SK-N-SH (cell line): ENCODE measurements around the gene IKZF4. TPM values are rescaled to one million over a fixed set of nuclear protein-coding genes. Genes with fewer than 3 reads are reported as not detected.

ENCODE experiments used
- CTCF ChIA-PET: fragments of 300-600, 350-600 bp; formaldehyde crosslinking; extraction: SDS; loops from one replicate; lab custom pipeline; 2021; lab: Yijun Ruan, JAX
- POLR2A ChIA-PET: fragments of 350-600 bp; sonication (Branson Sonifier 250); formaldehyde crosslinking; extraction: SDS; loops from one replicate; lab custom pipeline; 2020; ENCODE audit warnings: antibody characterized with exemption, inconsistent platforms; lab: Yijun Ruan, JAX
- DNase-seq: peaks from one replicate; pipeline ENCODE4 v3.0.0; 2012
- H2AFZ ChIP-seq: fragments of 200-600 bp; sonication (generic); 2 replicates; pipeline ENCODE4 v1.8.1; 2016; ENCODE audit warnings: antibody characterized with exemption, mild to moderate bottlenecking, low read depth
- H3F3A ChIP-seq: fragments of 200-600 bp; sonication (generic); replicated peaks from 2 replicates; pipeline ENCODE3; 2016; ENCODE audit warnings: antibody characterized with exemption, mild to moderate bottlenecking; ENCODE audit not compliant: insufficient read depth
- H3K27ac ChIP-seq, 2 experiments: fragments of 200-500 bp in 1 of 2; fragments of 200-600 bp in 1 of 2; sonication (Bioruptor generic) in 1 of 2; sonication (generic), shearing (Covaris generic) in 1 of 2; 2 replicates each; pipeline versions ENCODE4 v1.5.1 to v1.6.1; 2014 to 2016; ENCODE audit warnings: low read depth in 2 of 2, inconsistent platforms in 1 of 2, low read length in 1 of 2, mild to moderate bottlenecking in 1 of 2, mixed read lengths in 1 of 2
- H3K27me3 ChIP-seq: fragments of 200-600 bp; sonication (generic), shearing (Covaris generic); 2 replicates; pipeline ENCODE4 v1.6.1; 2016; ENCODE audit warnings: mixed run types; ENCODE audit not compliant: insufficient read depth
- H3K36me3 ChIP-seq, 2 experiments: fragments of 200-500 bp in 1 of 2; fragments of 200-600 bp in 1 of 2; sonication (Bioruptor generic) in 1 of 2; sonication (generic) in 1 of 2; replicated peaks in 1 of 2; 2 replicates each; pipeline versions ENCODE3 to v1.5.1; 2014 to 2016; ENCODE audit warnings: low read length in 1 of 2, mild to moderate bottlenecking in 1 of 2; ENCODE audit not compliant: insufficient read depth in 2 of 2, control insufficient read depth in 1 of 2
- H3K4me1 ChIP-seq, 2 experiments: fragments of 200-500 bp in 1 of 2; fragments of 200-600 bp in 1 of 2; sonication (Bioruptor generic) in 1 of 2; sonication (generic), shearing (Covaris generic) in 1 of 2; 2 replicates each; pipeline versions ENCODE4 v1.5.1 to v1.6.1; 2014 to 2016; ENCODE audit warnings: low read depth in 1 of 2, low read length in 1 of 2, mixed run types in 1 of 2; ENCODE audit not compliant: insufficient read depth in 2 of 2, control insufficient read depth in 1 of 2
- H3K4me2 ChIP-seq: fragments of 200-600 bp; sonication (generic), shearing (Covaris generic); 2 replicates; pipeline ENCODE4 v1.6.1; 2017; ENCODE audit warnings: mixed run types
- H3K4me3 ChIP-seq, 2 experiments: fragments of 200-500 bp in 1 of 2; fragments of 200-600 bp in 1 of 2; sonication (Bioruptor generic) in 1 of 2; sonication (generic), shearing (Covaris generic) in 1 of 2; 2 replicates each; pipeline versions ENCODE4 v1.5.1 to v1.8.1; 2014 to 2016; ENCODE audit warnings: low read depth in 2 of 2, inconsistent platforms in 1 of 2, low read length in 1 of 2, mild to moderate bottlenecking in 1 of 2, mixed read lengths in 1 of 2, moderate library complexity in 1 of 2
- H3K79me2 ChIP-seq: fragments of 200-600 bp; sonication (generic); 2 replicates; pipeline ENCODE4 v1.8.1; 2017; ENCODE audit warnings: mild to moderate bottlenecking; ENCODE audit not compliant: insufficient read depth
- H3K9ac ChIP-seq: fragments of 200-600 bp; sonication (generic); 2 replicates; pipeline ENCODE4 v1.6.1; 2017; ENCODE audit warnings: mixed run types
- H3K9me2 ChIP-seq: fragments of 200-600 bp; sonication (generic); 2 replicates; pipeline ENCODE4 v1.6.1; 2017; ENCODE audit warnings: mixed run types
- H3K9me3 ChIP-seq: fragments of 200-600 bp; sonication (generic); 2 replicates; pipeline ENCODE4 v1.6.1; 2017; ENCODE audit warnings: mixed run types, mild to moderate bottlenecking, moderate library complexity
- H4K20me1 ChIP-seq: fragments of 200-600 bp; sonication (generic); 2 replicates; pipeline ENCODE4 v1.6.1; 2017; ENCODE audit warnings: mild to moderate bottlenecking, mixed run types; ENCODE audit not compliant: insufficient read depth
- ELF1 ChIP-seq: IDR thresholded peaks from 2 replicates; pipeline ENCODE4 v1.4.0; 2012
- EP300 ChIP-seq, 2 experiments: IDR thresholded peaks; 2 replicates each; pipeline versions ENCODE4 v1.4.0 to v1.6.1; 2012; ENCODE audit warnings: borderline replicate concordance in 1 of 2, low read depth in 1 of 2, low read length in 1 of 2
- MEF2A ChIP-seq: IDR thresholded peaks from 2 replicates; pipeline ENCODE4 v1.4.0; 2012; ENCODE audit warnings: low read depth, borderline replicate concordance
- RAD21 ChIP-seq: IDR thresholded peaks from 2 replicates; pipeline ENCODE4 v1.6.1; 2012; ENCODE audit warnings: mild to moderate bottlenecking, low read length
- RXRA ChIP-seq: IDR thresholded peaks from 2 replicates; pipeline ENCODE4 v1.4.0; 2012; ENCODE audit warnings: low read depth, mild to moderate bottlenecking, borderline replicate concordance
- SIN3A ChIP-seq: IDR thresholded peaks from 2 replicates; pipeline ENCODE4 v1.6.1; 2012; ENCODE audit warnings: low read depth, mild to moderate bottlenecking, low read length, moderate library complexity, borderline replicate concordance
- SMC3 ChIP-seq: IDR thresholded peaks from 2 replicates; pipeline ENCODE4 v1.6.1; 2012; ENCODE audit warnings: low read depth, low read length, improper control_type of control experiment
- YY1 ChIP-seq: IDR thresholded peaks from 2 replicates; pipeline ENCODE4 v1.4.0; 2012; ENCODE audit warnings: low read depth, mild to moderate bottlenecking
- WGBS: methylation state at CpG from one replicate; pipeline ENCODE4 v1.1.6; 2017; ENCODE audit warnings: low lambda C conversion rate; 5-methylcytosine and 5-hydroxymethylcytosine counted together
- polyA plus RNA-seq, 3 experiments: library from polyadenylated mRNA; depleted of rRNA; stranded (reverse); fragments of >200 nt; gene quantifications; 2 replicates each; pipeline ENCODE4 v1.2.3, GENCODE V29; 2012
- TF ChIP-seq, protein P1 (sequence below): fragments of 200-600 bp; sonication (generic); IDR thresholded peaks from 2 replicates; pipeline ENCODE4 v1.6.1; 2017; ENCODE audit warnings: antibody characterized with exemption, mild to moderate bottlenecking, moderate library complexity
- TF ChIP-seq, protein P2 (sequence below): IDR thresholded peaks from 2 replicates; pipeline ENCODE4 v1.6.1; 2012; ENCODE audit warnings: mild to moderate bottlenecking, low read depth, low read length, moderate library complexity
- TF ChIP-seq, protein P3 (sequence below): IDR thresholded peaks from 2 replicates; pipeline ENCODE4 v1.4.0; 2012; ENCODE audit warnings: low read depth

IKZF4 gene
- polyA plus RNA-seq, 1 of the 3 experiments (the other 2 are of a cell fraction): 3.9 TPM

DNA sequence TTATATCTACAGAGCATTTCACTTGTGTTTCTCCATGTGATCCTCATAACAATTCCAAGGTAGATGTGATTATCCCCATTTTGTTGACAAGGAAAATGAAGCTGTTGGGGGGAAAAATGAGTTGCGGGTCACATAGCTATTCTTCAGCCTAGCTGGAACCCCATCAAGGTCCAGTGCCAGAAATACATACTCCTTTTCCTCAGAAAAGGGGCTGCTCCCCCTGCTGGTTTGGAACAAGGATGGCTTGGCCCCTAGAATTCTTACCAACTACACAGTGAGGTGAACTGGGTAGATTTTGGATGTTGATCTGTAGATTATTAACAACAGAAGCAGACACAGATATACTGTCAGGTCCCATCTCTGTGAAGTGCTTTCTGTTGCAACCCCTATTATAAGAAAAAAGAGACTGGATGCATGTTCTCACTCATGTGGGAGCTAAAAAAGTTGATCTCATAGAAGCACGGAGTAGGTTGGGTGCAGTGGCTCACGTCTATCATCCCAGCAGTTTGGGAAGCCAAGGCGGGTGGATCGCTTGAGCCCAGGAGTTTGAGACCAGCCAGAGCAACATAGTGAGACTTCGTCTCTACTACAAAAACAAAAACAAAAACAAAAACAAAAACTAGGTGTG is 8.9 kb downstream of the IKZF4 start:
- H3K4me1 ChIP-seq: 0 out of 4 replicates have a peak, but pooled peaks cover 0 to 8% of the 10 kb centered on the region in 2 experiments
- DNase-seq: peak; percentile 76
- H3K4me2 ChIP-seq: peak overlapping the region; percentile 46; the same call in 1 of the 2 replicates
- no peak overlapping the region for H3K9ac ChIP-seq
- no peak overlapping the region for H3K4me3 ChIP-seq
- TF ChIP-seq, protein P1, sequence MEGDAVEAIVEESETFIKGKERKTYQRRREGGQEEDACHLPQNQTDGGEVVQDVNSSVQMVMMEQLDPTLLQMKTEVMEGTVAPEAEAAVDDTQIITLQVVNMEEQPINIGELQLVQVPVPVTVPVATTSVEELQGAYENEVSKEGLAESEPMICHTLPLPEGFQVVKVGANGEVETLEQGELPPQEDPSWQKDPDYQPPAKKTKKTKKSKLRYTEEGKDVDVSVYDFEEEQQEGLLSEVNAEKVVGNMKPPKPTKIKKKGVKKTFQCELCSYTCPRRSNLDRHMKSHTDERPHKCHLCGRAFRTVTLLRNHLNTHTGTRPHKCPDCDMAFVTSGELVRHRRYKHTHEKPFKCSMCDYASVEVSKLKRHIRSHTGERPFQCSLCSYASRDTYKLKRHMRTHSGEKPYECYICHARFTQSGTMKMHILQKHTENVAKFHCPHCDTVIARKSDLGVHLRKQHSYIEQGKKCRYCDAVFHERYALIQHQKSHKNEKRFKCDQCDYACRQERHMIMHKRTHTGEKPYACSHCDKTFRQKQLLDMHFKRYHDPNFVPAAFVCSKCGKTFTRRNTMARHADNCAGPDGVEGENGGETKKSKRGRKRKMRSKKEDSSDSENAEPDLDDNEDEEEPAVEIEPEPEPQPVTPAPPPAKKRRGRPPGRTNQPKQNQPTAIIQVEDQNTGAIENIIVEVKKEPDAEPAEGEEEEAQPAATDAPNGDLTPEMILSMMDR: peak; percentile 86
- TF ChIP-seq SIN3A: no peak
- TF ChIP-seq RXRA: no peak
- TF ChIP-seq MEF2A: no peak
- TF ChIP-seq, protein P2, sequence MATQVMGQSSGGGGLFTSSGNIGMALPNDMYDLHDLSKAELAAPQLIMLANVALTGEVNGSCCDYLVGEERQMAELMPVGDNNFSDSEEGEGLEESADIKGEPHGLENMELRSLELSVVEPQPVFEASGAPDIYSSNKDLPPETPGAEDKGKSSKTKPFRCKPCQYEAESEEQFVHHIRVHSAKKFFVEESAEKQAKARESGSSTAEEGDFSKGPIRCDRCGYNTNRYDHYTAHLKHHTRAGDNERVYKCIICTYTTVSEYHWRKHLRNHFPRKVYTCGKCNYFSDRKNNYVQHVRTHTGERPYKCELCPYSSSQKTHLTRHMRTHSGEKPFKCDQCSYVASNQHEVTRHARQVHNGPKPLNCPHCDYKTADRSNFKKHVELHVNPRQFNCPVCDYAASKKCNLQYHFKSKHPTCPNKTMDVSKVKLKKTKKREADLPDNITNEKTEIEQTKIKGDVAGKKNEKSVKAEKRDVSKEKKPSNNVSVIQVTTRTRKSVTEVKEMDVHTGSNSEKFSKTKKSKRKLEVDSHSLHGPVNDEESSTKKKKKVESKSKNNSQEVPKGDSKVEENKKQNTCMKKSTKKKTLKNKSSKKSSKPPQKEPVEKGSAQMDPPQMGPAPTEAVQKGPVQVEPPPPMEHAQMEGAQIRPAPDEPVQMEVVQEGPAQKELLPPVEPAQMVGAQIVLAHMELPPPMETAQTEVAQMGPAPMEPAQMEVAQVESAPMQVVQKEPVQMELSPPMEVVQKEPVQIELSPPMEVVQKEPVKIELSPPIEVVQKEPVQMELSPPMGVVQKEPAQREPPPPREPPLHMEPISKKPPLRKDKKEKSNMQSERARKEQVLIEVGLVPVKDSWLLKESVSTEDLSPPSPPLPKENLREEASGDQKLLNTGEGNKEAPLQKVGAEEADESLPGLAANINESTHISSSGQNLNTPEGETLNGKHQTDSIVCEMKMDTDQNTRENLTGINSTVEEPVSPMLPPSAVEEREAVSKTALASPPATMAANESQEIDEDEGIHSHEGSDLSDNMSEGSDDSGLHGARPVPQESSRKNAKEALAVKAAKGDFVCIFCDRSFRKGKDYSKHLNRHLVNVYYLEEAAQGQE: no peak
- TF ChIP-seq YY1: no peak
- no peak for TF ChIP-seq EP300 (IDR thresholded peaks at IDR 0.05; ENCODE audit: borderline replicate concordance in 1 of 2, low read depth in 1 of 2, low read length in 1 of 2)
- TF ChIP-seq, protein P3, sequence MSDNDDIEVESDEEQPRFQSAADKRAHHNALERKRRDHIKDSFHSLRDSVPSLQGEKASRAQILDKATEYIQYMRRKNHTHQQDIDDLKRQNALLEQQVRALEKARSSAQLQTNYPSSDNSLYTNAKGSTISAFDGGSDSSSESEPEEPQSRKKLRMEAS: no peak
- peak; percentile 87 for TF ChIP-seq SMC3
- TF ChIP-seq RAD21: peak; percentile 75
- TF ChIP-seq ELF1: no peak
- TF ChIP-seq, all 33 proteins: peak for 3
- no peaks in the 10 kb centered on the region for H3K9me3 ChIP-seq
- no peaks in the 10 kb centered on the region for H3K27me3 ChIP-seq
- peaks cover 15% of the 10 kb centered on the region for H3F3A ChIP-seq
- H3K27ac ChIP-seq: peak overlapping the region in 1 of 2 experiments; percentile 54; a peak in 1 of 4 replicates
- H3K36me3 ChIP-seq: peaks cover 10 to 27% of the 10 kb centered on the region in 2 experiments
- H4K20me1 ChIP-seq: no peaks in the 10 kb centered on the region
- no peaks in the 10 kb centered on the region for H3K9me2 ChIP-seq
- ChIA-PET CTCF (interaction anchor here (0.6 to 11.8 kb wide), 22 partner anchors 9 to 300 kb away, joined by 3 to 183 read pairs (median 6); partner anchors contain the start of genes IKZF4 and SUOX), POLR2A (interaction anchor here (1.0 kb wide), 1 partner anchor 34 kb away, joined by 4 read pairs; no protein-coding TSS in a partner anchor)
- H2AFZ ChIP-seq: 0 out of 2 replicates have a peak overlapping the region, but pooled peaks have one; percentile 39
- no peaks in the 10 kb centered on the region for H3K79me2 ChIP-seq
- WGBS: 85% methylated on average over 6 of the region's 6 CpGs
